Right lobe of liver (tissue), 6 donors: ENCODE results near the gene WDFY2. TPM values are rescaled to one million over a fixed set of nuclear protein-coding genes. Genes with fewer than 3 reads are reported as not detected.

Source experiments
- ATAC-seq, 4 donors: fragments of 200-7000 bp; cut with Tn5 transposase; one replicate each; pipeline ENCODE4 v1.9.1; 2020; ENCODE audit warnings: mild to moderate bottlenecking in 4 of 4, moderate library complexity in 4 of 4
- DNase-seq, 3 donors: peaks; one replicate each; pipeline ENCODE4 v3.0.0-alpha.2; 2020
- H3K27ac ChIP-seq, 3 donors: fragments of 200-600 bp; one replicate each; pipeline ENCODE4 v1.8.0; 2022
- H3K27me3 ChIP-seq, 2 donors: fragments of 200-600 bp; one replicate each; pipeline ENCODE4 v1.8.0; 2022
- H3K36me3 ChIP-seq, 4 donors: fragments of 200-600 bp; sonication (generic) in 1 of 4; one replicate each; pipeline versions ENCODE4 v1.5.1 to v1.8.0; 2017 to 2022; ENCODE audit warnings: control low read depth in 1 of 4
- H3K4me1 ChIP-seq, 4 donors: fragments of 200-600 bp; sonication (generic) in 1 of 4; one replicate each; pipeline versions ENCODE4 v1.5.1 to v1.8.0; 2017 to 2022; ENCODE audit warnings: control low read depth in 1 of 4
- H3K4me3 ChIP-seq, 3 donors: fragments of 200-600 bp; one replicate each; pipeline ENCODE4 v1.8.0; 2022
- H3K9me3 ChIP-seq, 4 donors: fragments of 200-600 bp; sonication (generic) in 1 of 4; one replicate each; pipeline versions ENCODE4 v1.5.1 to v1.8.0; 2017 to 2022; ENCODE audit warnings: control low read depth in 1 of 4
- POLR2A ChIP-seq: fragments of 450-650 bp; IDR thresholded peaks from one replicate; pipeline ENCODE4 v1.6.1; 2017; ENCODE audit warnings: antibody characterized with exemption, mild to moderate bottlenecking
- WGBS: methylation state at CpG from one replicate; pipeline ENCODE4 v1.1.6; 2018; ENCODE audit warnings: low coverage, low lambda C conversion rate; ENCODE audit not compliant: insufficient coverage; ENCODE audit errors: missing lambda C conversion rate; 5-methylcytosine and 5-hydroxymethylcytosine counted together
- intact Hi-C, 2 donors: fragments of 100-400 bp; cut with DNase I; formaldehyde crosslinking; loops; one replicate each; pipeline versions ENCODE4 v1.11.2 to v1.14.1; 2022
- total RNA-seq, 6 experiments: library from RNA; depleted of rRNA in 2 of 6; stranded (reverse); fragments of >200 nt in 2 of 6; fragmentation: NEBNext Ultra II Directional in 3 of 6; extraction: Animal tissue kit (Norgen Biotek cat#: 25700) in 3 of 6; gene quantifications; one replicate each; pipeline versions ENCODE4 v1.1.0 to v1.2.4, GENCODE V29; 2016 to 2023
- TF ChIP-seq, protein P1 (sequence below), 4 donors: fragments of 200-600 bp in 3 of 4; fragments of 450-650 bp in 1 of 4; IDR thresholded peaks; one replicate each; pipeline versions ENCODE4 v1.5.1 to v1.8.0; 2016 to 2022; ENCODE audit warnings: antibody characterized with exemption in 4 of 4, mild to moderate bottlenecking in 2 of 4
- donor health status: DM: no; HTN: yes; CAD: no.
- donor health status: DM: no; HTN: no; CAD: no.
- donor health status: DM: no; HTN: no; CAD: no.
- donor health status: DM: no; HTN: yes; CAD: no.
- donor health status: DM: no; HTN: yes; CAD: no.

Gene WDFY2
- total RNA-seq, 6 experiments from 2014 or later = 4.5 to 12.0 (median 7.3) TPM

DNA sequence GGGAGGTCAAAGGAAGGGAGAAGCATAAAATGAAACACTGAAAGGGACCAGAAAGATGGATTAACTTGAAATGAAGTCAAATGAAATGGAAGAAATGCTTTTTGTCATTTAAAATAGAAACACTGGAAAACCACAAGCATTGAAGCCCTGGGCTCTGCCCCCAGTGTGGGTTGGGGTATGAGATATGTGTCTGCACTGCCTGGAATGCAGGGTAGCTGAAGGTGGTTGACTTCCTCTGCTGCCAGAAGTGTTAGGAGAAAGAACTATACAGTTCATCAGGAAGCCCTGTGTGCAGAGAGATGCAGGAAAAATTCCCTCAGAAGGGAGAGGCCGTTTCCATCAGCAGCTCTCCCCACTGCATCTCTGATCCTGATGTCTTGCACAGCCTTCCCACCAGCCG is 150.5 kb downstream of the WDFY2 start:
- DNase-seq (no peak), ATAC-seq (no peak)
- no peak for TF ChIP-seq POLR2A
- TF ChIP-seq, protein P1, sequence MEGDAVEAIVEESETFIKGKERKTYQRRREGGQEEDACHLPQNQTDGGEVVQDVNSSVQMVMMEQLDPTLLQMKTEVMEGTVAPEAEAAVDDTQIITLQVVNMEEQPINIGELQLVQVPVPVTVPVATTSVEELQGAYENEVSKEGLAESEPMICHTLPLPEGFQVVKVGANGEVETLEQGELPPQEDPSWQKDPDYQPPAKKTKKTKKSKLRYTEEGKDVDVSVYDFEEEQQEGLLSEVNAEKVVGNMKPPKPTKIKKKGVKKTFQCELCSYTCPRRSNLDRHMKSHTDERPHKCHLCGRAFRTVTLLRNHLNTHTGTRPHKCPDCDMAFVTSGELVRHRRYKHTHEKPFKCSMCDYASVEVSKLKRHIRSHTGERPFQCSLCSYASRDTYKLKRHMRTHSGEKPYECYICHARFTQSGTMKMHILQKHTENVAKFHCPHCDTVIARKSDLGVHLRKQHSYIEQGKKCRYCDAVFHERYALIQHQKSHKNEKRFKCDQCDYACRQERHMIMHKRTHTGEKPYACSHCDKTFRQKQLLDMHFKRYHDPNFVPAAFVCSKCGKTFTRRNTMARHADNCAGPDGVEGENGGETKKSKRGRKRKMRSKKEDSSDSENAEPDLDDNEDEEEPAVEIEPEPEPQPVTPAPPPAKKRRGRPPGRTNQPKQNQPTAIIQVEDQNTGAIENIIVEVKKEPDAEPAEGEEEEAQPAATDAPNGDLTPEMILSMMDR (IDR thresholded peaks at IDR 0.05) = no peak
- intact Hi-C loops = no loop called here
- no peaks in the 10 kb centered on the region for H3K36me3 ChIP-seq
- no peak overlapping the region for H3K27ac ChIP-seq
- no peak overlapping the region for H3K4me3 ChIP-seq
- 100% methylated on average over 2 of the region's 2 CpGs for WGBS
- H3K4me1 ChIP-seq = peaks cover 0 to 30% (median 13%) of the 10 kb centered on the region in 4 donors
- no peaks in the 10 kb centered on the region for H3K27me3 ChIP-seq
- no peaks in the 10 kb centered on the region for H3K9me3 ChIP-seq

DNA sequence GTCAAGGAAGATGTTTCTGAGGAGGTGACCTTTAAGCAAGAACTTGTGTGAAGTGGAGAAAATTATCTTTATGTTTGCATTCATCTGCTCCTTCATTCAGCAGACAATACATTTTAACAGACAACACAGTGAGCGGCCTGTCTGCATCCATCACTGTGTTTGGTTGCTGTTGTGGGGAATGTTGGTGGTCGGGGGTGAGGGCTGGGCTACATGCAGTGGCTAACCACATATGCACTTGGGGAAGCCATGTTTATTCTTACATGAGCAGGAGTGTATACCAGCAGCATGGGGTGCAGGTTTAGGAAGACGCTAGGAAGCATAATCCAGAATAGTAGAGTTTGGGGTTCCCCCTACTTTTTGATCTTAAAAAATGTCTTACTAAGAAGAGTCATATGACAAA is 153.3 kb downstream of the WDFY2 start:
- WGBS = 85% methylated on average over 3 of the region's 3 CpGs
- Histone ChIP-seq H3K4me3 (no peak overlapping the region), H3K36me3 (no peaks in the 10 kb centered on the region), H3K27me3 (no peaks in the 10 kb centered on the region), H3K27ac (no peak overlapping the region), H3K4me1 (peaks cover 0 to 27% (median 7%) of the 10 kb centered on the region in 4 donors), H3K9me3 (no peaks in the 10 kb centered on the region)
- intact Hi-C loops = no loop called here
- ATAC-seq (no peak), DNase-seq (no peak)
- no peak for TF ChIP-seq POLR2A
- TF ChIP-seq, protein P1 (IDR thresholded peaks at IDR 0.05) = no peak

DNA sequence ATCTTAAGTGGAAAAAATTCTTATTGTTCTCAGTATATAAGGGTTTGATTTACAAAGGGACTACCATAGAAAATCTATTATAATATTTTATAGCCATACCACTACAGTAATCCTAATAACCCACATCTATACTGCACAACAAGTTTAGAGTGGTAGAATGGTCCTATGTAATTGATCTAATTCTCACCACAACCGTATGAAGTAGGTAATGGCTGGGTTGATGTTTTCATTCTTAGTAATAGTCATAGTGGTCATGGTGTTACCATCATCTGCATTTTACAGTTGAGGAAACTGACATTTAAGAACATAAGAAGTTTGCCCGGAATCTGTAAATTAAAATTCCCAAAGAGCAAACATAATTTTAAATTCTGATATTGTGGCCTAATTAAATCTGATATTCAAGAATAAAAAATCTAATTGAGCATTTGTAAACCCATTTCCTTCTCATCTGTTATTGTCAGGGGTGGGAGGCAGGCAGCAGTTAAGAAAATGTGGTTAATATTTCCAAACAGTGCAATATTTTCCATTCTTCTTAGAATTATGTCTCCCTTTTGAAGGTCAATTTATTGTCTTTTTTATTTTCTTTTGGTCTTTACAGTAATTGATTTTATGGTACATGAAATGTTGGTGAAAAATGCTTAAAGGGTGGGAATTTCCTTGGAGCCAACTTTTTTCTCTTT is 154.1 kb downstream of the WDFY2 start:
- WGBS = 90% methylated on average over 2 of the region's 2 CpGs
- intact Hi-C loops = no loop called here
- Histone ChIP-seq H3K4me3 (no peak overlapping the region), H3K27me3 (no peaks in the 10 kb centered on the region), H3K36me3 (no peaks in the 10 kb centered on the region), H3K27ac (peak overlapping the region in 1 of 3 donors; percentile 33), H3K4me1 (peaks cover 0 to 34% (median 7%) of the 10 kb centered on the region in 4 donors), H3K9me3 (no peaks in the 10 kb centered on the region)
- DNase-seq (no peak), ATAC-seq (no peak)
- TF ChIP-seq, protein P1 (IDR thresholded peaks at IDR 0.05) = no peak
- TF ChIP-seq POLR2A = no peak

DNA sequence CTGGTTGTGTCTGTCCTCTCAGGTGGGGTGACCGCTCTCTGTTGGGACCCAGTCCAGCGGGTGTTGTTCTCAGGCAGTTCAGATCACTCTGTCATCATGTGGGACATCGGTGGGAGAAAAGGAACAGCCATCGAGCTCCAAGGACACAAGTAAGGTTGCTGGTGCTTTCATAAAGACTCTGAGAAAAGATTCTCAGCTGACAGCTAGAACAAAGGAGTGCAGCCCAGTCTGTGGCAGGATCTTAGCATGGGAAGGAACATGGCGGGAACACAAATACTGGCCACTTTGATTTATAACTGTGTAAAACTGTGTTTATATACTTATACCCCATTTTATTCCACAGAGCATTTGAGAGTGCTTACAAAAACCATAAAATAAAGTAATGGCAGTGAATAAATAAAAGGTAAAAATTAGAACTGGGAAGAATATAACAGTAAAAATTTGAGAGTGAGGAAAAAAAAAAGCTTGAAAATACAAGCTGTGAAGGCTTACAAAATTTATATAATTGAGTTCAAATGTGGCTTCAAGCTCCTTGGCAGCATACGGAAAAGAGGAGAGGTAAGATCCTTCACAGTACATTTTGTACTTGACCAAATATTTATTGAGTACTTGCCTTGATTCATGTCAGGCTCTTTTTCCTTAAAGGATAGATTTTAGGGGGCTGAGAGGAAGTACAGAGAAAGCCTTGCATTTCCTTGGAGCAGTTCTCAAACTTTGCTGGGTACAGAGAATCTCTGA is 154.9 kb downstream of the WDFY2 start:
- Histone ChIP-seq H3K4me1 (peaks cover 0 to 27% (median 7%) of the 10 kb centered on the region in 4 donors), H3K9me3 (no peaks in the 10 kb centered on the region), H3K4me3 (no peak overlapping the region), H3K27me3 (no peaks in the 10 kb centered on the region), H3K27ac (peak overlapping the region in 2 of 3 donors; percentile 30 to 33), H3K36me3 (no peaks in the 10 kb centered on the region)
- intact Hi-C loops = no loop called here
- ATAC-seq (peak in 3 of 4 donors; percentile 17 to 49 (median 37)), DNase-seq (no peak)
- WGBS = 43% methylated on average over 5 of the region's 6 CpGs
- TF ChIP-seq, protein P1 (IDR thresholded peaks at IDR 0.05) = no peak
- no peak for TF ChIP-seq POLR2A
